ENCODE results near the gene HERC6.
"Not testable (repeated sequence)": the region's sequence is repeated elsewhere in the genome, so short reads cannot be mapped to it uniquely, and the experiment has no call there.

HERC6 gene

DNA sequence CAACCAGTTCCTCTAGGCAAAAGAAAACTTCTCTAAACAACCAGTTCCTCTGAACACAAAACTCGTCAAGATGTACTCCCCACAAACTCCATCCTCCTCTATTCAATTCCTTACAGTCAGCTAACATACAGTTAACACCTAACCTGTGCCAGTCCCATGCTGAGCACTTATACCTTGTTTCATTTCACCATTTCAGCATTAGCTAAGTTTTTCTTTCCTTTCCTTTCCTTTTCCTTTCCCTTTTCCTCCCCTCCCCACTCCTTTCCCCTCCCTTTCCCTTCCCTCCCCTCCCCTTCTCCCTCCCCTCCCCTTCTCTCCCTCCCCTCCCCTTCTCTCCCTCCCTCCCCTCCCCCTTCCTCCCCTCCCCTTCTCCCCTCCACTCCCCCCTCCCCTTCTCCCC is 13.1 kb downstream of the HERC6 start:
- no peak for DNase-seq

DNA sequence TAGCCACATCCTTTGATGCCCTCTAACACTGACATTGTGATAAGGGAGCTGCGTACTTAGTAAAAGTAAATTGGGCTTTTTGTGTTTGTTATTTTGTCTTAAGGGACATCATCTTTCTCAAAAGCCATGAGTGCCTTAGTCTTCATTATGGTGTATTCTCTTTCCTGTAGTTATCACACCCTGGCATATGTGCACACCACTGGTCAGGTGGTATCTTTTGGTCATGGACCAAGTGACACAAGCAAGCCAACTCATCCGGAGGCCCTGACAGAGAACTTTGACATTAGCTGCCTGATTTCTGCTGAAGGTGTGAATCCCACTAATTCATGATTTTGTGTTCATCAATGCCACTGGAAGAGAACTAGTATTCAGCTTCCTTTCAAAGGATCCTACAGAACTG is 18.0 kb downstream of the HERC6 start:
- DNase-seq = no peak

DNA sequence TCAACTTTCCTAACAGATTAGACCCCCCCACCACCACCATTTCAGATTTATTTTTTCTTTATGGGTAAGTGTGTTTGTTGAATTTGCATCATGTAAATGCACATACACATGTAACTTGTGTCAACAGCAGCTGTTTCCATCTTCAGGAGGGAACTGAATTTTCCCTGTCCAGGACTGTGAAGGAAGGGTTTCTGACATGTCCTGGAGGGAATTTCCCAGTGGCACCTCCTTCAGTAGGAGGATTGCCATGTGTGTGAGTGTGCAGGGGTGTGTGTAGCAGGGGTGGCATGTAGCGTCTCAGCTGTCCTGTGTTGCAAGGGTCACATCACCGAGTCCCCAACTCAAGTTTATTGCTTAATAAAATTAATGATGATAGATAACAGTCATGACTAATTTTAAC is 19.7 kb downstream of the HERC6 start:
- DNase-seq = no peak

DNA sequence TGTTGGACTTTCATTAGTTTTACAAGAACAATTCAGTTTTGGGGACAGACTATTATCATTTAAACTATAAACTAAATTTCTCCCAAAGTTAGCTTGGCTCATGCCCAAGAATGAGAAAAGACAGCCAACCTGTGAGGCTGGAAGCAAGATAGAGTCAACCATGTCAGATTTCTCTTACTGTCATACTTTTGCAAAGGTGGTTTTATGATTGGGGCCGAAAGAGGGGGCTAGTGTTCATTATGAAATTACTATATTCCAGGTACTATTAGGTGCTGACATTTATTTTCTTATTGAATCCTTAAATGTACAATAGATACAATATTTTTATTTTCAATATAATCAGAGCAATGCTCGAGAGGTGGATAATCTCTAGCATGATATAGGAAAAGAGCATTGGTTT is 30.6 kb downstream of the HERC6 start:
- DNase-seq = no peak

GRCh38 chr4:88409789-88410188 is 31.1 kb downstream of the HERC6 start:
- DNase-seq = no peak

GRCh38 chr4:88411491-88412096 is 32.9 kb downstream of the HERC6 start:
- no peak for DNase-seq

- no peak for DNase-seq
Measured at GRCh38 chr4:88413801-88414200, 35.1 kb downstream of the HERC6 start.

GRCh38 chr4:88414755-88415154 is 36.1 kb downstream of the HERC6 start:
- no peak for DNase-seq

- no peak for DNase-seq
Measured at GRCh38 chr4:88415982-88416381, 37.3 kb downstream of the HERC6 start.

DNA sequence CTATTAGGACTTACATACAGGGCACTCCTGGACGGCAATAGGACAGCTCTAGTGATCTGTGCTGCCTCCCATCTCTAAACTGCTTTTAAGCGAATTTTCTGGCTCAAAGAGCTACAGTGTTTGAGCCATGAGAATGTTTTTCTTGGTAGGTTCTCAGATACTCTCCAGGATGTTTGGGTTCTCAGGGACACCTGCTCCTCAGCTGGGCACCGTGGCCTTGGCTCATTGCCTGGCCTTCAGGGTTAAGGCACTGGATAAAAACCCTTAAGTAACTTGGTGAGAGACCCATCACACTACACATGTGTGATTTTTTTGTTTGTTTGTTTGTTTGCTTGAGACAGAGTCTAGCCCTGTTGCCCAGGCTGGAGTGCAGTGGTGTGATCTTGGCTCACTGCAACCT is 39.8 kb downstream of the HERC6 start:
- DNase-seq = no peak

GRCh38 chr4:88419874-88420273 is 41.2 kb downstream of the HERC6 start:
- DNase-seq = no peak

DNA sequence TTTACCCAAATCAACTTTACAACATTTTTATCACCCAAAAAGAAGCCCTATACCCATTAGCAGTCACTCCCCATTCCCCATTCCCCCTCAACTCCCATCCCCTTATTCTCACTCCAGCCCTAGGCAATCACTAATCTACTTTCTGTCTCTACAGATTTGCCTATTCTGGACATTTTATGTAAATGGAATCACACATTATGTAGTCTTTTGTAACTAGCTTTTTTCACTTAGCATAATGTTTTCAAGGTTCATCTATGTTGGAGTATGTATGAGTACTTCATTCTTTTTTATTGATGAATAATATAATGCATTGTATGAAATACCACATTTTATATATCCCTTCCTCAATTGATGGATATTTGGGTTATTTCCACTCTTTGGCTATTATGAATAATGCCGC is 42.2 kb downstream of the HERC6 start:
- DNase-seq = no peak

DNA sequence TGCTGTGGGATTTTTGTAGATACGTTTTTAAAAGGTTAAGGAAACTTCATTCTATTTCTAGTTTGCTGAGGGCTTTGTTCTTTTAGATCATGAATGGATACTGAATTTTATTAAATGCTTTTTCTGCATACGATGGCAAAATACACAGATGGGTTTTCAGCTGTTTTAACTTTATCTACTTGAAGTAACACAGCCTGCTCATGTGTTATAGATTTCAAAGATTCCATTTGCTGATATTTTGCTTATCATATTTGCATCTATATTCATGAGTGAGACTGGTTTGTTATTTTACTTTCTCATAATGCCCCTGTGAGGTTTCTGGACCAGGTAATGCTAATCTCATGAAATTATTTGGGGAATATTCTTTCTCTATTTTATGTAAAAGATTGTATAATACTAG is 43.8 kb downstream of the HERC6 start:
- DNase-seq = no peak

DNA sequence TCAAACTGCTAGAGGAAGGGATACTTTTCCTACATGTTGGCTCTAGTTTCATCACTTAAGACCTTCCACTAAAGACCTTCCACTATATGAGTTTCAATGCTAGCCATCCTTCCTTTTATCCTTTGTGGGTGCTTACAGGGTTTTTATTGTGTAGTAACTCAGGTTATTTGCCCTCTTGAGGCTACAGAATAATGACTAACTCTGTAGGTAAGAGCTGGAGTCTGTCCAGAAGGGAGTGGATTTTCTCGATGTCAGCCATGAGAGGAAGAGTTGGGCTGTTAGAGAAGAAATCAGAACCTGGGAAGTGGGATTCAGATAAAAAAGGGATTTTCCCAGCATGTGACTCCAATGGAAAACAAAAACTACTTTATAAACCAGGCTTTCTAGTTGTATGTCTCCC is 50.7 kb downstream of the HERC6 start:
- no peak for DNase-seq

- no peak for DNase-seq
Measured at GRCh38 chr4:88435987-88436693, 57.5 kb downstream of the HERC6 start.

DNA sequence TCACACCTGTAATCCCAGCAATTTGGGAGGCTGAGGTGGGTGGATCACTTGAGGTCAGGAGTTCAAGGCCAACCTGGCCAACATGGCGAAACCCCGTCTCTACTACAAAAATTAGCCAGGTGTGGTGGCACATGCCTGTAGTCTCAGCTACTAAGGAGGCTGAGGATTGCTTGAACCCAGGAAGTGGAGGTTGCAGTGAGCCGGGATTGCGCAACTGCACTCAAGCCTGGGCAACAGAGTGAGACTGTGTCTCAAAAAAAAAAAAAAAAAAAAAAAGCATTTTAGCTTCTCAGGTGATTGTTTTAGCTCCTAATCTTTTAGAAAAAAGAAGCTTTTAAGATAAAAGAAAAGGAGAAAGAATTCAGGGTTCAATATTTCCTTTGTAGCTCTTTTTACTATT is 59.2 kb downstream of the HERC6 start:
- DNase-seq = not testable (repeated sequence)

DNA sequence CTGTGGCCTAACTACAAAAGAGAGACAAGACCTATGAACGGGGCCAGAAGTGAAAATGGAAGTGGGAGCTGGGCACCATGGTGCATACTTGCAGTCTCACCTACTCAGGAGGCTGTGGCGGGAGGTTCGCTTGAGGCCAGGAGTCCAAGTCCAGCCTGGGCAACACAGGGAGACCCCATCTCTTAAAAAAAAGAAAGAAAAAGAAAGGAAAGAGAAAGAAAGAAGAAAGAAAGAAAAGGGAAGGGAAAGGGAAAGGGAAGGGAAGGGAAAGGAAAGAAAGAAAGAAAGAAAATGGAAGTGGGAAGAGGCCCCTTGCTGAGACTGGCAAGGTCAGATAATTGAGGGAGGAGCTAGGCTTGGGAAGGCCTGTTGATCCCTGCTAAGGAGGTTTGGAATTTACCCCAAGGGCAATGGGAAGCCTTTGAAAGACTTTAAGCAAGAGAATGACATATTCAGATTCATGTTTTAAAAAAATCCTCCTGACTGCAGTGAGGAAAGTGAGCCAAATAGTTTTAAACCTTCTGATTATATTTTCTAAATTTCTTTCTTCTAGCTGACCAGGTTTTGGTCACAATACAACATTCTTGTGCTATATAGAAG is 60.6 kb downstream of the HERC6 start:
- DNase-seq = no peak

DNA sequence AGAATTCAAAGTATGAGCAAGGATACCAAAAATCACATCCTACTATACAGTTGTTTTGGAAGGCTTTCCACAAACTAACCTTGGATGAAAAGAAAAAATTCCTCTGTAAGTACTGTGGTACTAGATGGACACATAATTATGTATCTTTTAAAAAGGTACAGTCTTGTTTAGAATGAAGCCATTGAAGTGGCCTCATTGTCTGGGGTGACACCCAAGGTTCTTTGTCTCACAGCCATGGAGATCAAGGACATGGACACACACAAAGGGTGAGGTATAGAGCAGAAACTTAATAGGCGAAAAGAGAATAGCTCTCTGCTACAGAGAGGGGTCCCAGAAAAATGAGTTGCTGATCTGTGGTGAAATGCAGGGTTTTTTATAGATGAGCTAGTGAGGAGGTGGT is 61.5 kb downstream of the HERC6 start:
- DNase-seq = no peak

DNA sequence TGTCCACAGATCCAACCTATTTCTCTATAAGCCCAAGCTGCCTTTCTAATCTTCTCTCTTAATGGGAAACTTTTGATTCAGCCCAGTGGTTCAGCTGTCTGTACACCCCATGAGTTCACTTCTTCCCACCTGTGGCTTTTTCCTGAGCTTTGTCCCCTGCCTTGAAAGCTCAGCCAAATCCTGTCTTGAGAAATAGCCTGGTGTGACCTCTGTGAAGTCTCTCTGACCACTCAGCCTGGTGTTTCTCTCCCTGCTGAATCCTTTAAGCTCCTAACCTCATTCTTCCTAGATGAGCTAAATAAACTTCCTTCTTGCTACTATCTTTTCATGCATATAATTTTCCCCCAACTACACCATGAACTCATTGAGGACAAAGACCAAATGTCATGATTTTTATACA is 63.0 kb downstream of the HERC6 start:
- no peak for DNase-seq

- DNase-seq = no peak
Measured at GRCh38 chr4:88442689-88443191, 64.1 kb downstream of the HERC6 start.

DNA sequence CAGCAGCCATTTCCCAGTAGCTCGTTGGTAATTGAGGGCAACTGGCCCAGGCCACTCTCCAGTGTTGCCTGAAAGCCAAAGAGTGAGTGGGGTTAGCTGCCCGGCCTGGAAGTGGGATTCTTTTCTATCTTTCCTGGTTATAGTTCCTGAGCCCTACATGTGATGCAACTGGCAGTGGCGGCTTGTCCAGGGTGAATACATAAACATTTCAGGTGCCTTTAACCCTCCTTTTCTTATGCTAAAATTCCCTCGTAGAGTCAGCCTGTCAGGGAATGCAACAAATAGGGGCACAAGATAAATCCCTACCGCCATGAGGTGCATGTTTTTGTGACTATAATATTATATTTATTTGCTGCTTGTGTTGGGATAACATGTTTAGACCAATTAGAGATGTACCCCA is 64.8 kb downstream of the HERC6 start:
- DNase-seq = no peak

- no peak for DNase-seq
Measured at GRCh38 chr4:88445252-88445651, 66.6 kb downstream of the HERC6 start.

DNA sequence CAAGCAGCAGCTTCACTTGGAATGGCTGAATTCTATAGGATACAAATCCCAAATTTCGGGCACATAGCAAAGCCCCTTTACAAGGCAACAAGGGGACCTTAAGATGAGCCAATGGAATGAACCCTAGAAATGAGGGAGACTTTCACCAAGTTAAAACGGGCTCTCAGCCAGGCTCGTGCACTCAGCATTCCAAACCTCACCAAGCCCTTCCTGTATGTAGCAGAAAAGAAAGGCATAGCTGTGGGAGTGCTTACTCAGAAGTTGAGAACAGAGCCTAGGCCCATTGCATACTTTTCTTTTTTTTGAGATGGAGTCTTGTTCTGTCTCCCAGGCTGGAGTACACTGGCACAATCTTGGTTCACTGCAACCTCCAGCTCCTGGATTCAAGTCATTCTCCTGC is 67.5 kb downstream of the HERC6 start:
- DNase-seq = no peak

GRCh38 chr4:88447371-88448095 is 68.9 kb downstream of the HERC6 start:
- no peak for DNase-seq
